Fibroblast of lung (primary cell): ENCODE data around the gene TEX12.
A peak's percentile ranks its signal among the peaks of the same experiment; 100 is the strongest.

Experiments
- EZH2 ChIP-seq: IDR thresholded peaks from 2 replicates; pipeline ENCODE4 v1.5.1; 2012; ENCODE audit warnings: low read length, control low read depth, mild to moderate bottlenecking; ENCODE audit errors: missing control alignments
- TF ChIP-seq, protein P1 (sequence below), 2 donors: IDR thresholded peaks in 1 of 2; conservative IDR thresholded peaks in 1 of 2; 1 replicate in 1 of 2; 2 replicates in 1 of 2; pipeline ENCODE4 v1.5.1; 2011 to 2012; ENCODE audit warnings: low read length in 2 of 2, control low read depth in 1 of 2, inconsistent platforms in 1 of 2, low read depth in 1 of 2, mild to moderate bottlenecking in 1 of 2

DNA sequence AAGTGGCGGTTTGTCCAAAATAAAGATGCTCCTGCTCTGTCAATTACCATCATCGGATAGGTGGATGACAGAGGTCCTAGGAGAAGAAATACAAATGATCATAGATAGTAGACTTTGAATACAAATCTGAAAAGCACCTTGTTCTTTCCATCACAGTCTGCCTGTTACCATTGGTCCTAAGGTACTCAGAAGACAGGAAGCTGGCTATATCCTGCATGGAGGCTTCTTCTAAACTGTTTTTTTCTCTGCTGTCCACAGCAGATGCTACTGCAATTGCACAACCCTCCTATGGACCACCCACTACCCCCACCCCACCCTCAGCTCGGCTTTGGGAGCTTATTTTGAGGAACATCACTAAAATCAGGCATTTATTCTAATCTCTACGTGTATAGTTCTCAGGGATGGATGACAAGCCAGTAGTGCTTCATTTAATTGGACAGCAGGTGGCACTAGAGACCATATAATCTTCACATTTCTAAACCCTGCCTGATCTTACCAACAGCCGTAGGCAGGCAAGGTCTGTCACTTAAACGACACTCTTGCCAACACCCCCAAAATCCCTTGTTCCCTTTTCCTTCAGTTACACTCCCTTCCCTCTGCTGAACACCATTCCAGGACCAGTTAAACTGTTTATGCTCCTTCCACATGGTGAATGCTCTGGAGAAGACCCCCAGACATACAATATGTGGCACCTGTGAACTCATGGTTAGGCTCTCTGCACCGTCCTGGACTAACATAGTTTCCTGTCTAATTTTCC, 52.5 kb downstream of the TEX12 start:
- no peak for TF ChIP-seq EZH2
- TF ChIP-seq, protein P1, sequence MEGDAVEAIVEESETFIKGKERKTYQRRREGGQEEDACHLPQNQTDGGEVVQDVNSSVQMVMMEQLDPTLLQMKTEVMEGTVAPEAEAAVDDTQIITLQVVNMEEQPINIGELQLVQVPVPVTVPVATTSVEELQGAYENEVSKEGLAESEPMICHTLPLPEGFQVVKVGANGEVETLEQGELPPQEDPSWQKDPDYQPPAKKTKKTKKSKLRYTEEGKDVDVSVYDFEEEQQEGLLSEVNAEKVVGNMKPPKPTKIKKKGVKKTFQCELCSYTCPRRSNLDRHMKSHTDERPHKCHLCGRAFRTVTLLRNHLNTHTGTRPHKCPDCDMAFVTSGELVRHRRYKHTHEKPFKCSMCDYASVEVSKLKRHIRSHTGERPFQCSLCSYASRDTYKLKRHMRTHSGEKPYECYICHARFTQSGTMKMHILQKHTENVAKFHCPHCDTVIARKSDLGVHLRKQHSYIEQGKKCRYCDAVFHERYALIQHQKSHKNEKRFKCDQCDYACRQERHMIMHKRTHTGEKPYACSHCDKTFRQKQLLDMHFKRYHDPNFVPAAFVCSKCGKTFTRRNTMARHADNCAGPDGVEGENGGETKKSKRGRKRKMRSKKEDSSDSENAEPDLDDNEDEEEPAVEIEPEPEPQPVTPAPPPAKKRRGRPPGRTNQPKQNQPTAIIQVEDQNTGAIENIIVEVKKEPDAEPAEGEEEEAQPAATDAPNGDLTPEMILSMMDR (conservative IDR thresholded peaks at IDR 0.05 in 1 of 2, IDR thresholded peaks at IDR 0.05 in 1 of 2; ENCODE audit: low read depth in 1 of 2, low read length in 2 of 2), result peak; percentile 71 to 73
